Stimulated activated CD4-positive, alpha-beta T cell treated with anti-CD3 and anti-CD28 coated beads, Interleukin-4, amount 100 ng/mL, for 24 hours (primary cell): Measurements from ENCODE around the gene ZNF331.

Source experiments
- DNase-seq: peaks from one replicate; pipeline ENCODE4 v3.0.0-alpha.2; 2020

Gene ZNF331

GRCh38 chr19:53577968-53578367 is 40.0 kb downstream of the ZNF331 start:
- no peak for DNase-seq

DNA sequence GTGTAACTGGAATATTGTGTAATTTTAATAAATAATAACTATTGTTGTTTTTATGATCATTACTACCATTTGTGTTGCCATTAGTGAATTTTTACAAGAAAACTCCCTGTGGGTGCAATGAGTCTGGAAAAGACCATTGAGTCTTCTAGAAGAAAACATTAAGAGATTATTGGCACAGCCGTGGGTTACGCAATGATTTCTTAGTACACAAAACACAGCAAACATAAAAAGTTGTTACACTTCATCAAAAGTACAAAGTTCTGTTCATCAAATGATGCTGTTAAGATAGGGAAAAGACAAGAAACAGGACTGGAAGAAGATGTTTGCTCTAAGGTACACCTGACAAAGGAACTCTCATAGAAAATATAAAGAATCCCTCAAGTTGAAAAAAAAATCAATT is 41.6 kb downstream of the ZNF331 start:
- no peak for DNase-seq

DNA sequence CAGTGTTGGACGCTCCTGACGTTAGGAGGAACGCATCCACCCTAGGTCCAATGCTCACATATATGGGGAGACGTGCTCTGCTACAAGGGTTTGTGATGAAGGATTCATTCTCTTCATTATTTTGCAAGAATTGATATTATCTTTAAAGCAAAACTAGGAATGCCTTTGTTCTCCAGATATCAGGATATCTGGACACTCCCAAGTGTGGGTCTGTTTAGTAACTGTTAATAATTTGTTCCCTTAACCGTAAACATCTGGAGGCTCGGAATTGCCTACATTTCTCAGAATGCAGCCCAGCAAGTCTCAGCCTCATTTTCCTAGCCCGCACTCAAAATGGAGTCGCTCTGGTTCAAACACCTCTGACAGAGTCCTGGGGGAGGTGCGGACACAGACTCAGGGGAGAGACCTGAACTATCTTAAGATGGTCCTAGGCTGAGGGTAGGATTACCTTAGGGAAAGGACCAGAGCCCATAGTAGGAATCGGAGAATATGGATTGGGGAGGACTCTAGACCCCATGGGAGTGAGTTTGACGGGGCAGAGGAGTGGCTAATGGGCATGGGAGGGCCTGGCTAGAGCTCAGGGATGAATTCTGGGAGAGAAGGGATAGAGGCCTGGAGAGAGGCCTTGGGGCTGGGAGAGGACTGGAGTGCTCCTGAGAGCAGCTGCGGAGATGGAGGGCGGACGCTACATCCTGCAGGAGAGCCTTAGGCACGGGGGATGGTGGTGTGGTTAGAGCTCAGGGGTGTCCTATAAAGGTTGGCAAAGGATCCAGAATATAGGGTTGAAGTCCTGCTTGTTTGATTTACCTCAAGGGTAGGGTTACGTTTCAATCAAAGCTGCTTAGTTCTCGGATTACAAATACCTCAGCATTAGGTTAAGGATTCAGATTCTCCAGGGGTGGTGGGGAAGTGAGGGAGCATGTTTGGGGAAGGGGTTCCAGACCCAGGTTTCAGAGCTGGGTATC is 43.2 kb downstream of the ZNF331 start:
- no peak for DNase-seq

- no peak for DNase-seq
These were observed 43.9 kb downstream of the ZNF331 start for GRCh38 chr19:53581871-53582279.

GRCh38 chr19:53583181-53583580 is 45.2 kb downstream of the ZNF331 start:
- no peak for DNase-seq

GRCh38 chr19:53586277-53586691 is 48.3 kb downstream of the ZNF331 start:
- no peak for DNase-seq

DNA sequence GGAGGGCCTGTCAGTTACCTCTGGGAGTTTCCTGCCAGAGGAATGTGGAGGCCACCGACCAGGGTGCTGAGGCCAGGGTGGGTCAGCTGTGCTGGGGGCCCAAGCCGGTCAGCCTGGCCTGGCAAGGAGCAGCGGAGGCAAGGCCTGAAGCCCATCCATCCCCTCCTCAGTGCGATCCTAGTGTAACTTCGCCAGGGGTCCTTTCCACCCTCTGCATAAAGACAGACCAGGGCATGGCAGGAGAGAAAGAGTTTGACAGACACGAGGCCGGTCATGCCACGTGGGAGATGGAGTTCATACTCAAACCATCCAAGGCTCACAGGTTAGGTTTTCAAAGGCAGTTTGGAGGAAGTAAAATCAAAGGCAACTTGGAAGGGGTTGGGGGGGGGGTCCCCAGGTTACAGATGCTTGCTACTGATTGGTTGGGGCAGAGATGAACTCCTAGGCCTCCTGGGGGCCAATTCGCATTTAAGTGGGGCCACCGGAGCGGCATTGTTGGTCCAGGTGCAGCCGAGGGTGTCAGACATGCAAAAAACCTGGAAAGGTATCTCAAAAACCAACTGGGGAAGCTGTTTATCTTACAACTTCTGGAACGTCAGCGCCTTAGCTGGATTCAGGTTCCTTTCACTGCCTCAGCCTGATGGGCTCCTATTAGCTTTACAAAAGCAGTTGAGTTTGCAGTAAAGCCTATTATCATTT is 57.0 kb downstream of the ZNF331 start:
- DNase-seq = no peak

- DNase-seq = no peak
These were observed 57.5 kb downstream of the ZNF331 start for GRCh38 chr19:53595510-53595867.

GRCh38 chr19:53596056-53596455 is 58.1 kb downstream of the ZNF331 start:
- no peak for DNase-seq

DNA sequence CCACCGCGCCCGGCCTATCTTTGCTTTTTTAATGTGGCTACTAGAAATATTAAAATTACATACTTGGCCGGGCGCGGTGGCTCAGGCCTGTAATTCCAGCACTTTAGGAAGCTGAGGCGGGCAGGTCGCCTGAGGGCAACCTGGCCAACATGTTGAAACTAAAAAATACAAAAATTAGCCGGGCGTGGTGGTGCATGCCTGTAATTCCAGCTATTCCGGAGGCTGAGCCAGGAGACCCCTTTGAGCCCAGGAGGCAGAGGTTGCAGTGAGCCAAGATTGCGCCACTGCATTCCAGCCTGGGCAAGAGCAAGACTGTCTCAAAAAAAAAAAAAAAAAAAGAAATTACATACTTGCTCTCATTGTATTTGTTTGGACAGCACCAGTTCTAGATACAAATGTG is 59.1 kb downstream of the ZNF331 start:
- DNase-seq = no peak

DNA sequence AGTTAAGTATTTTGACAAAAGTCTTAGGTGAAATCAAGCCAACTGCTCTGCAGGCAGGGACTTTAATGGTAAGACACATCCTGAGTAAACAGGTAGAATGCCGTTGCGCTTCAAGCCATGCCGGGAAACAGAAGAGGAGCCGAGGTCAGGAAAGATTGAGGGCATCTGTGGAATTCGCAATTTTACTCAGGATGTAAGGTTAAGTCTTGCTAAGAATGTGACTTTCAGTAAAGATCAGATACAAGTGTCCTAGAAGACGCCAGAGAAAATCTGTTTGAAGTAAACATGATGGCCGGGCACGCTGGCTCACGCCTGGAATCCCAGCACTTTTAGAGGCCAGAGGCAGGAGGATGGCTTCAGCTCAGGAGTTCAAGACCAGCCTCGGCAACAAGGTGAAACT is 60.4 kb downstream of the ZNF331 start:
- DNase-seq = no peak

DNA sequence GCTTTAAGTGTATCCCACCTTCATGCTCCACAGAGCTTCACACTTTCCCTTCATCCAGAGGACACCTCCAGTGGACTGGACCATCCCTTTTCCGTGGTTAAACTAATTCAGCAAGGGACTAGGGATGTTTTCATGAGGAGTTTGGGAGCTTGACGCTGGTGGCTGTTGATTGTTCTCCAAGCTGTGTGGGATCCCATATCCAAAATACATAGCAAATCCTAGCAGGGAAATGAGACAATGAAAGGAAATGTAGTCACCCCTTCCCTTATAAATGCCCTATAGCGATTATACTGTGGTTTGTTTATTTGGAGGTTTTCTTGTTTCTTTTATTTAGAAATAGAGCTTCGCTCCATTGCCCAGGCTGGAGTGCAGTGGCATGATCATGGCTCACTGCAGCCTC is 62.3 kb downstream of the ZNF331 start:
- DNase-seq = no peak

- DNase-seq = no peak
These were observed 68.1 kb downstream of the ZNF331 start for GRCh38 chr19:53606031-53606430.

DNA sequence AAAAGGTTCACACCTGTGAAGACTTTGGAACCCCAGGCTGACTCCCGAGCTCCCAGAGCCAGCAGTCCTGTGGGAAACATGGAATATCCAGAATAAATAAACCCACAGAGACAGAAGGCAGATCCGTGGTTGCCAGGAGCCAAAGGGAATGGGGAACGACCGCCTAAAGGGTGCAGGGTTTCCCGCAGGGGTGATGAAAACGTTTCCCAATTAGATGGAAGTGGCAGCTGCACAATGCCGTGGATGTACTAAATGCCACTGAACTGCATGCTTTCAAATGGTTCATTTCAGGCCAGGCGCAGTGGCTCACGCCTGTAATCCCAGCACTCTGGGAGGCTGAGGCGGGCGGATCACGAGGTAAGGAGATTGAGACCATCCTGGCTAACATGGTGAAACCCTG is 70.4 kb downstream of the ZNF331 start:
- no peak for DNase-seq

DNA sequence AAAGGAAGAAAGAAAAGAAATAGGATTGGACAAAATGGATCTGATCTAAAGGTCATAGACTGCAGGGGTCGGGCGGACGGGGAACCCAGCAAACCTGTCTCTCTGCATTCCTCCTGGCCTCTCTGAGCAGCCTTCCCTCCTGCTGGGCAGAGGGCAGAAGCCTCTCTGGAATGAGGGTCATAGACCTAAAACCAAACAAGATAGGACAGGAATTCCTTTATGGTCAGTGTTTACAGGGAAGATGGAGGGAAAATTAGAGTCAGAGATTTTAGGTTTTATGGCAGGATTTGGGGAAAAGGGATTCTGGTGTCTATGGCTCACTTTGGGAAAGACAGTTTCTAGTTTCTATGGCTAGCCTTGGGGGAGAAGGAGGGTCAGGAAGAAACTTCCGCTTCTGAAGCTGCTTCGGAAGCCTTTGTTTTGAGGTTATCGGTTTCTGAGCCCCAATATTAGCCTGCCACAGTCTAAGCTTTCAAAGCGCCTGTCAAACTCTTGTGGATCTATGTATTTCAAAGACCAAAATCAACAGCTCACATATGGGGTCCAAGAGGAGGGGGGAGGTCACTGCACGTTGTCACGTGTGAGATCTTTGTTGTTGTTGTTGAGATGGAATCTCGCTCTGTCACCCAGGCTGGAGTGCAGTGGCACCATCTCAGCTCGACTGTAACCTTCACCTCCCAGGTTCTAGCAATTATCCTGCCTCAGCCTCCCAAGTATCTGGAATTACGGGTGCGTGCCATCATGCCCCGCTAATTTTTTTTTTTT is 75.0 kb downstream of the ZNF331 start:
- DNase-seq = no peak

DNA sequence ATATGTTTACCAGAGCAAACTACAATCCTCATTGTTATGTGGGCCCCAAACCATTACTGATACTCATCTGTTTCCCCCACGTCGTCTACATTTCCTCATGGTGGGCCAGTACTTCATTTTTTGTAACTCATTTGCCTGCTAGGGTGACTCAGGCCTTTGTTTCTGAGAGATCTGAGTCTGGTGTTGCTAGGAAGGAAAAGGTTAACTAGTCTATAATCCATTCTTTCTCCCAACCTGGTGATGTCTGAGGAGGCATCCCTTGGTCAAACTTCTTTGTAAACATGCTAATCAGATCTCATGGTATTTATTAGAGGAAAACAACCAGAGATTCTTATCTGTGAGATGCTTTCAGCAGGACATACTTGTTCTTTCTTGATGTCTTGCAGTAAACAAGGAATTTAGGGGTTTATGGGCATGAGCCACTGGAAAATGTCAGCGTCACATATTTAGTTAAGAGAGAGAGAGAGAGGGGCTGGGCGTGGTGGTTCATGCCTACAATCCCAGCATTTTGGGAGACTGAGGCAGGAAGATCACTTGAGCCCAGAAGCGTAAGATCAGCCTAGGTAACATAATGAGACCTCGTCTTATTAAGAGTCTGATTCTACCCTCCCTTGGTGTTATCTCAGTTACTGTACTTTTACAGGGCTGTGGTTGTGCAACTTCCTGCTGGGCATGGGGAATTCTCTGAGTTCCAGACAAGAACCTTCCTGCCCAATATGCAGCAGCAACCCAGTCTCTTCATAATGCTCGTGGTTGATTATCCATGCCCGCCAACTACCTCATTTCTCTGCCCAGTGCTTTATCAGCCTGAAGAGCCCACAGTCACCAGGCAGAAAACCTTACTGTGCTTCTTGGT is 84.2 kb downstream of the ZNF331 start:
- DNase-seq = no peak

DNA sequence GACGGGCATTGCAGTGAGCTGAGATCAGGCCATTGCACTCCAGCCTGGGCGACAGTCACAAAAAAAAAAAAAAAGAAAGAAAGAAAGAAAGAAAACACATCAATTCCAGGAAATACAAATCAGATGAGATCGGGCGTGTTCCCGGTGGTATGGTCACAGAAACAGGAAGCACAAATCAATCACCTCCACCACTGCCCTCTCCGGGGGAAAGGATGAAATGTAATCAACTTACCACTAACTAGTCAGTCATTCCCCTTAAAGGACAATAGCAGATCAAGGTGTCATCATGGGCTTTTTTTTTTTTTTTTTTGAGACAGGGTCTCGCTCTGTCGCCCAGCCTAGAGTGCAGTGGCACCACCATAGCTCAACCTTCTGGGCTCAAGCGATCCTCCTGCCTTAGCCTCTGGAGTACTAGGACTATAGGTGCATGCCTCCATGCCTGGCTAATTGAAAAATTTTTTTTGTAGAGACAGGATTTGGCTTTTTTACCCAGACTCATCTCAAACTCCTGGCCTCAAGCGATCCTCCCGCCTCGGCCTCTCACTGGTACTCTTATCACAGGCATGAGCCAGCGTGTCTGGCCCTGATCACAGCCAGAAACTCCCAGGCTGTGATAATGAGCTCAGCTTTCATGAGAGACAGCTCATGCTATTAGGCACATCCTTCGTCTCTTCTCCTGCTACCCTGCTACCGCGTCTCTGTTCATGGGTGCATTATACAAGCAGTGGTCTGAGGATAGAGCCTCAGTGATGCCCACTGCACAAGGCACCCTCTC is 87.0 kb downstream of the ZNF331 start:
- no peak for DNase-seq

DNA sequence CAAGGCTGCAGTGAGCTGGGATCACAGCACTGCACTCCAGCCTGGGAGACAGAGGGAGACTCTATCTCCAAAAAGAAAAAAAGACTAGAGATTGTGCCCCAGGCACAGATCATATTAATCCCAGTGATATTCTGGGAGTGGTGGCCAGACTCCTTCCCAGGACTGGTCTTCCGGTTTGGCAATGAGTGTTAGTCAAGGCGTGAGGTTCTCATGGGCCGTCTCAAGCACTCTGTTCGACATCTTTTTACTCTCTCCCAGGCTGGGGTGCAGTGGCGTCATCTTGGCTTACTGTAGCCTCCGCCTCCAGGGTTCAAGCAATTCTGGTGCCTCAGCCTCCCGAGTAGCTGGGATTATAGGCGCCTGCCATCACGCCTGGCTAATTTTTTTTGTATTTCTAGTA is 88.5 kb downstream of the ZNF331 start:
- no peak for DNase-seq

GRCh38 chr19:53626976-53627375 is 89.0 kb downstream of the ZNF331 start:
- DNase-seq = no peak
